B cell (primary cell): ENCODE measurements around the gene PLPP2.

ENCODE experiments used
- CTCF ChIP-seq: fragments of 200-600 bp; IDR thresholded peaks from one replicate; pipeline ENCODE4 v1.8.0; 2022; ENCODE audit warnings: antibody characterized with exemption, mild to moderate bottlenecking
- EZH2 ChIP-seq: IDR thresholded peaks from 2 replicates; pipeline ENCODE4 v1.6.1; 2012; ENCODE audit warnings: borderline replicate concordance, low read depth, mild to moderate bottlenecking, moderate library complexity, low read length; ENCODE audit not compliant: insufficient read depth, poor library complexity, severe bottlenecking

GRCh38 chr19:283395-283794, 7.8 kb downstream of the PLPP2 start:
- TF ChIP-seq EZH2 (no peak), CTCF (no peak)
